Astrocyte (in vitro differentiated cells and primary cell): ENCODE data around the gene PLCL1. TPM values are rescaled to one million over a fixed set of nuclear protein-coding genes. Genes with fewer than 3 reads are reported as not detected.

Source experiments
- DNase-seq: peaks from one replicate; pipeline ENCODE4 v3.0.0-alpha.2; 2010; ENCODE audit warnings: low read depth
- FAIRE-seq: peaks from 2 replicates; lab custom pipeline; 2011; peaks lifted over from hg19 to GRCh38; lab: Jason Lieb, UNC
- H2AFZ ChIP-seq: 2 replicates; pipeline ENCODE4 v1.6.0; 2012; ENCODE audit warnings: low read depth, low read length, inconsistent platforms
- H3K27ac ChIP-seq: 2 replicates; pipeline ENCODE4 v1.5.1; 2011; ENCODE audit warnings: low read depth, low read length, inconsistent platforms
- H3K27me3 ChIP-seq: 2 replicates; pipeline ENCODE4 v1.6.0; 2011; ENCODE audit warnings: low read length, inconsistent platforms; ENCODE audit not compliant: insufficient read depth
- H3K36me3 ChIP-seq: 2 replicates; pipeline ENCODE4 v1.5.1; 2011; ENCODE audit warnings: low read length, inconsistent platforms; ENCODE audit not compliant: insufficient read depth
- H3K4me1 ChIP-seq: 2 replicates; pipeline ENCODE4 v1.5.1; 2011; ENCODE audit warnings: low read length, inconsistent platforms; ENCODE audit not compliant: insufficient read depth
- H3K4me2 ChIP-seq: 2 replicates; pipeline ENCODE4 v1.6.0; 2012; ENCODE audit warnings: low read length, inconsistent platforms
- H3K4me3 ChIP-seq: 2 replicates; pipeline ENCODE4 v1.5.1; 2011; ENCODE audit warnings: low read depth, mild to moderate bottlenecking, low read length, inconsistent platforms; ENCODE audit not compliant: insufficient read depth
- H3K79me2 ChIP-seq: 2 replicates; pipeline ENCODE4 v1.6.0; 2012; ENCODE audit warnings: mild to moderate bottlenecking, low read length, inconsistent platforms; ENCODE audit not compliant: insufficient read depth
- H3K9ac ChIP-seq: 2 replicates; pipeline ENCODE4 v1.6.0; 2012; ENCODE audit warnings: mild to moderate bottlenecking, low read length, inconsistent platforms
- H3K9me3 ChIP-seq: 2 replicates; pipeline ENCODE4 v1.5.1; 2012; ENCODE audit warnings: low read depth, mild to moderate bottlenecking, low read length, inconsistent platforms; ENCODE audit not compliant: insufficient read depth
- H4K20me1 ChIP-seq: 2 replicates; pipeline ENCODE4 v1.6.0; 2012; ENCODE audit warnings: low read length, inconsistent platforms; ENCODE audit not compliant: insufficient read depth
- H3K27ac Mint-ChIP-seq: one replicate; pipeline ENCODE4 v1.8.0; 2021; ENCODE audit warnings: mild to moderate bottlenecking, mixed read lengths; ENCODE audit not compliant: unreplicated experiment
- H3K27me3 Mint-ChIP-seq: one replicate; pipeline ENCODE4 v1.8.0; 2021; ENCODE audit warnings: low read depth, mixed read lengths; ENCODE audit not compliant: unreplicated experiment
- H3K36me3 Mint-ChIP-seq: one replicate; pipeline ENCODE4 v1.8.0; 2021; ENCODE audit warnings: low read depth, mixed read lengths; ENCODE audit not compliant: unreplicated experiment
- H3K4me1 Mint-ChIP-seq: one replicate; pipeline ENCODE4 v1.8.0; 2021; ENCODE audit warnings: low read depth, mixed read lengths; ENCODE audit not compliant: unreplicated experiment
- H3K4me3 Mint-ChIP-seq: one replicate; pipeline ENCODE4 v1.8.0; 2021; ENCODE audit warnings: mild to moderate bottlenecking, moderate library complexity, mixed read lengths; ENCODE audit not compliant: unreplicated experiment
- H3K9me3 Mint-ChIP-seq: one replicate; pipeline ENCODE4 v1.8.0; 2021; ENCODE audit warnings: mild to moderate bottlenecking, mixed read lengths; ENCODE audit not compliant: unreplicated experiment
- CTCF ChIP-seq: IDR thresholded peaks from 2 replicates; pipeline ENCODE4 v1.5.1; 2011; ENCODE audit warnings: low read depth, mild to moderate bottlenecking, inconsistent platforms, low read length, moderate library complexity; ENCODE audit not compliant: insufficient read depth
- EZH2 ChIP-seq: IDR thresholded peaks from 2 replicates; pipeline ENCODE4 v1.6.1; 2012; ENCODE audit warnings: mild to moderate bottlenecking, low read length, inconsistent platforms; ENCODE audit not compliant: insufficient read depth
- total RNA-seq: library from RNA; stranded (reverse); gene quantifications from 2 replicates; pipeline ENCODE4 v1.2.1, GENCODE V29; 2021

The PLCL1 gene
- total RNA-seq, 1 donor from 2014 or later, result 0.84 TPM

GRCh38 chr2:198173864-198174263 lies 369.5 kb downstream of the PLCL1 start:
- H3K4me1 Mint-ChIP-seq, result peaks cover under 1% of the 10 kb centered on the region
- Histone ChIP-seq H3K9me3 (no peaks in the 10 kb centered on the region), H3K27ac (no peak overlapping the region), H3K27me3 (no peaks in the 10 kb centered on the region), H3K4me2 (no peak overlapping the region), H3K4me1 (no peaks in the 10 kb centered on the region), H3K36me3 (no peaks in the 10 kb centered on the region), H4K20me1 (no peaks in the 10 kb centered on the region), H3K79me2 (no peaks in the 10 kb centered on the region), H2AFZ (no peak overlapping the region), H3K9ac (no peak overlapping the region), H3K4me3 (no peak overlapping the region)
- H3K27me3 Mint-ChIP-seq, result peaks cover 3% of the 10 kb centered on the region
- no peaks in the 10 kb centered on the region for H3K36me3 Mint-ChIP-seq
- no peak overlapping the region for H3K27ac Mint-ChIP-seq
- FAIRE-seq, result no peak
- no peaks in the 10 kb centered on the region for H3K9me3 Mint-ChIP-seq
- H3K4me3 Mint-ChIP-seq, result no peak overlapping the region
- TF ChIP-seq CTCF, result no peak
- no peak for TF ChIP-seq EZH2
- no peak for DNase-seq

- Histone ChIP-seq H2AFZ (no peak overlapping the region), H3K36me3 (no peaks in the 10 kb centered on the region), H4K20me1 (no peaks in the 10 kb centered on the region), H3K4me1 (no peaks in the 10 kb centered on the region), H3K27ac (no peak overlapping the region), H3K79me2 (no peaks in the 10 kb centered on the region), H3K9ac (no peak overlapping the region), H3K4me3 (no peak overlapping the region), H3K27me3 (no peaks in the 10 kb centered on the region), H3K4me2 (no peak overlapping the region), H3K9me3 (no peaks in the 10 kb centered on the region)
- Mint-ChIP-seq H3K27me3 (peaks cover 3% of the 10 kb centered on the region), H3K4me3 (no peak overlapping the region), H3K9me3 (no peaks in the 10 kb centered on the region), H3K36me3 (no peaks in the 10 kb centered on the region), H3K4me1 (no peaks in the 10 kb centered on the region), H3K27ac (no peak overlapping the region)
- FAIRE-seq (no peak), DNase-seq (no peak)
- no peak for TF ChIP-seq EZH2
Measured at GRCh38 chr2:198175271-198175670, 370.9 kb downstream of the PLCL1 start.

DNA sequence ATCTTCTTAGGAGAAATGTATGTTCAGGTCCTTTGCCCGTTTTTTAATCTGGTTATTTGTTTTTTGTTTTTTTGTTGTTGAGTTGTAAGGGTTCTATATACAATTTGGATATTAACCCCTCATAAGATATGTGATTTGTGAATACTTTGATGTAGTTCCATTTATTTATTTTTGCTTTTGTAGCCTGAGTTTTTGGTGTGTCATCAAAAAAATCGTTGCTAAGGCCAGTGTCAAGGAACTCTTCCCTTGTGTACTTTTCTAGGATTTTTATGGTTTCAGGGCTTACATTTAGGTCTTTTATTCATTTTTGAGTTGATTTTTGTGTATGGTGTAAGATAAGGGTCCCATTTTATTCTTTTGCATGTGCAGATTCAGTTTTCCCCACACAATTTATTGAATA lies 372.6 kb downstream of the PLCL1 start:
- Histone ChIP-seq H3K4me2 (no peak overlapping the region), H3K4me3 (no peak overlapping the region), H2AFZ (no peak overlapping the region), H3K9ac (no peak overlapping the region), H4K20me1 (no peaks in the 10 kb centered on the region), H3K4me1 (no peaks in the 10 kb centered on the region), H3K36me3 (no peaks in the 10 kb centered on the region), H3K27me3 (no peaks in the 10 kb centered on the region), H3K79me2 (no peaks in the 10 kb centered on the region), H3K27ac (no peak overlapping the region), H3K9me3 (no peaks in the 10 kb centered on the region)
- Mint-ChIP-seq H3K4me1 (no peaks in the 10 kb centered on the region), H3K27ac (no peak overlapping the region), H3K4me3 (no peak overlapping the region), H3K36me3 (no peaks in the 10 kb centered on the region), H3K9me3 (no peaks in the 10 kb centered on the region), H3K27me3 (peaks cover 3% of the 10 kb centered on the region)
- FAIRE-seq, result no peak
- DNase-seq, result no peak
- TF ChIP-seq EZH2, result no peak
- no peak for TF ChIP-seq CTCF
